GM19468 (cell line): Measurements from ENCODE around the gene MSN.

Experiments
- ATAC-seq: cut with Tn5 transposase; IDR thresholded peaks from one replicate; pipeline ENCODE4 v1.9.1; 2021; ENCODE audit warnings: mild to moderate bottlenecking, moderate library complexity, moderate number of reproducible peaks; ENCODE audit not compliant: unreplicated experiment; ENCODE audit errors: extremely low read depth

Gene MSN

DNA sequence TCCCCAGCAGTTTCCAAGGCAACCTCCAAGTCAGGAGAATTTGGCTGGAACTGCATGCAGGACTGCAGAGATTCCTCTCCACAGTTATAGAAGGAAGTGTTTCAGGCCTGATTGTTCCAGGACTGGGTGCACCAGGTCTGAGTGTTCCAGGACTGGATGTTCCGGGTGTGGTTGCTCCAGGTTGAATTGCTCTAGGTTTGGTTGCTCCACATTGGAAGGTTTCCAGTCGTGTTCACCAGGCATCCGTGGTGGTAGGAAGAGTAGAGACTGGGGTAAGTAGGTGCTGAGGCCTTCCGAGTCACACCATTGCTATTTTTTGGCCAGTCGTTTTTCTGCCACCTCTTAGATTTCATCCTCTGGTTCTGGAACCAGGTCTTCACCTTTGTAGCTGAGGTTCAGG lies 105.4 kb downstream of the MSN start:
- no peak for ATAC-seq

- no peak for ATAC-seq
These were observed 114.4 kb downstream of the MSN start for GRCh38 chrX:65781845-65782244.

DNA sequence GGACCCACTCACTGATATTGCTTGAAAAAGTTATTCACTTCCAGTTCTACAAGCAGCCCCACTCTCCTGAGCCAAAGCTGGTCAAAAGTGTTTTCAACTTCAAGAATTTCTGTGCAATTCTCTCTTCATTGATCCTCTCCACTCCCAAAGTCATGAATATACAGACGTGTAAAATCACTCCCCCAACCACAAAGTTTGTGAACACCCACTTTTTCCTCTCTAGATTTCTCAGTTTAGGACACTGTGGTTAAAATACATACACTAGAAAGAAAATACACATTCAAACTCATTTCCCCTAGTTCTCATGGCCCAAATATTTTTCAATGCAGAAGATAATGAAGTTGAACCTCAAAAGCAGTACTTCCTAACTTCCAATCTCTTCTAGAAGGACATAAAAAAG lies 116.3 kb downstream of the MSN start:
- no peak for ATAC-seq
